ENCODE results near the gene HLA-E.

GRCh38 chr6:30447237-30447636, 42.1 kb upstream of the HLA-E start:
- TF ChIP-seq CTCF (IDR thresholded peaks at IDR 0.05) (no peak), EP300 (IDR thresholded peaks at IDR 0.05) (no peak), POLR2A (IDR thresholded peaks at IDR 0.05) (no peak)
